Stimulated activated naive CD4-positive, alpha-beta T cell treated with Interleukin-2 at 50 U/mL for 16 hours (primary cell): Measurements from ENCODE around the gene FBXL20.
"Not testable (repeated sequence)": the region's sequence is repeated elsewhere in the genome, so short reads cannot be mapped to it uniquely, and the experiment has no call there.

Source experiments
- DNase-seq: peaks from one replicate; lab custom pipeline; 2025; lab: John Stamatoyannopoulos, UW

Gene FBXL20

DNA sequence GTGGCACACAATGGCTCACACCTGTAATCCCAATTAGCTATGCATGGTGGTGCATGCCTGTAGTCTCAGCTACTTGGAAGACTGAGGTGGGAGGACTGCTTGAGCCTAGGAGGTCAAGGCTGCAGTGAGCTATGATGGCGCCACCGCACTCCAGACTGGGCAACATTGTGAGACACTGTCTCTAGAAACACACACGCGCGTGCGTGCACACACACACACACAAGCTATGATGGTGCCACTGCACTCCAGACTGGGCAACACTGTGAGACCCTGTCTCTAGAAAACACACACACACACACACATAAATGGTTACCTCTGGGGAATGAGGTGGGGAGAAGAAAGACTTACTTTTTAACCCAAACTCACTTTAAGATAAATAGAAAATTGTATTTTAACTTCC, 16.4 kb downstream of the FBXL20 start:
- DNase-seq = no peak

DNA sequence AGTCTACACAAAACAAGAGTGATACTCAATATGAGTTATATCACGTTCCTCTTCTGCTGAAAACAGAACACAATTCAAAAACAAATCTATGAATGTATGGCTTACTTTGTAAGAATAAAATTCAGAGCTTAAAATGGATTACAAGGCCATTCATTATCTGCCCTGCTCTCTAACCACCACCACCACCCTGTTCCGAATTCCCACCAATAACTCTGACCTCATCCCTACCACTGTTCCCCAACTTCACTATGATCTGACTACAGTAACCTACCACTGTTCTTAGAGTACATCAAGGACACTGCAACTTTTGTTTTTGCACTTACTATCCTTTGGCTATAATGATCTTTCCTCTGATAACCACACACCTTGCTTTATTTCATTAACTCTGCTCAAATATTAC, 21.3 kb downstream of the FBXL20 start:
- DNase-seq = no peak

DNA sequence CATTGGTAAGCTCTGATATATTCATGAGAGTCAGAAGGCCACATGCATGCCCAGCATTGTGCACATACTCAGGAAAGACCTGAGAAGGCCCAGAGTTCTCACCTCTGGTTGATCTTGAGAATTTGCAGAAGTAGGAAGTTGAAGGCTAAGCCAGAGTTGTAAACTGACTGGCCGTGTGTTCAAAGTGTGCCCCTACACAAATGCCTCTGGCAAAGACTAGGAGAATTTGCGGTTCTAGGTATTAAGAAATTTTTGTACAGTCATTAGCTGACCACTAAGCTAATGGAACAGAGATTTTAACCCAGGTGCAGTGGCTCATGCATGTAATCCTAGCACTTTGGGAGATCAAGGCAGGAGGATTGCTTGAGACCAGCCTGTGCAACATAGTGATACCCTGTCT, 25.0 kb downstream of the FBXL20 start:
- DNase-seq = no peak

DNA sequence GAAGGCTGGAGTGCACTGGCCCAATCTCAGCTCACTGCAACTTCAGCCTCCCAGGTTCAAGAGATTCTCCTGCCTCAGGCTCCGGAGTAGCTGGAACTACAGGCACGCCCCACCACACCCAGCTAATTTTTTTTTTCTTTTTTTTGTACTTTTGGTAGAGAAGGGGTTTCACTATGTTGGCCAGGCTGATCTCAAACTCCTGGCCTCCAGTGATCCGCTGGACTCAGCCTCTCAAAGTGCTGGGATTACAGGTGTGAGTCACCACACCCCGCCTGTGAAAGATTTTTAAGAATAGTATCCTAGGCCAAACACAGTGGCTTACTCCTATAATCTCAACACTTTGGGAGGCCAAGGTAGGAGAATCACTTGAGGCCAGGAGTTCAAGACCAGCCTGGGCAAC, 33.6 kb downstream of the FBXL20 start:
- not testable (repeated sequence) for DNase-seq

DNA sequence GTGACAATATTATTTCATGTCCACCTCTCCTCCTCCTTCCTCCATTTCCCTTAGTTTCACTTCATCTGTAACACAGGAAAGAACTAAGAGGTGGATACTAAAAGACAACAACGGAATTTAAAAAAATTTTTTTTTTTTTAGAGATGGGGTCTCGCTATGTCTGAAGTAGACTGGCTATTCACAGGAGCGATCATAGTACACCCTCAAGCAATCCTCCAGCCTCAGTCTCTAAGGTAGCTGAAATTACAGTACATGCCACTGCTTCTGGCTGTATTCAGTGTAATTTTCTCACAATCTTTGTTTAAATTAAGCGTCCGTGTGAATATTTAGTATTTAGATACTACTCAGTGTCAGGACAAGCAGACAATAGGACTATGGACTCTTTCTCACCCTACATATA, 35.6 kb downstream of the FBXL20 start:
- no peak for DNase-seq

DNA sequence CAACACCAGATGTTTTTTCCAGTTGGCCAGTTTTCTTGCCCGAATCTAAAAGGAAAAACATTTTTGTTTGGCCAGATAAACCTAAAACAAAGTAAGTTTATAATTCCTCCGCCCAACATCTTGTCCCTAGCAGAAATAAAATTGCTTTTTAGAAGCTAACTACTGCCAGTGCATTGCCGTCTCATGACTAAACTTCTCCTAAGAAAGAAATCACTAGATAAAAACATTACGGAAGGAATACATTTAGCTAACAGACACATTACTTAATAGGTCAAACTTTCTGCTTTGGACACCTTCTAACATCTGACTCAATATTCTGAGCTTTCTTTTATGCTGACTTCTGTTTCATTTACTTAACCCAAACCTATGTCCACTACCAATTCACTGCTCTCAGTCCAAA, 36.2 kb downstream of the FBXL20 start:
- no peak for DNase-seq

DNA sequence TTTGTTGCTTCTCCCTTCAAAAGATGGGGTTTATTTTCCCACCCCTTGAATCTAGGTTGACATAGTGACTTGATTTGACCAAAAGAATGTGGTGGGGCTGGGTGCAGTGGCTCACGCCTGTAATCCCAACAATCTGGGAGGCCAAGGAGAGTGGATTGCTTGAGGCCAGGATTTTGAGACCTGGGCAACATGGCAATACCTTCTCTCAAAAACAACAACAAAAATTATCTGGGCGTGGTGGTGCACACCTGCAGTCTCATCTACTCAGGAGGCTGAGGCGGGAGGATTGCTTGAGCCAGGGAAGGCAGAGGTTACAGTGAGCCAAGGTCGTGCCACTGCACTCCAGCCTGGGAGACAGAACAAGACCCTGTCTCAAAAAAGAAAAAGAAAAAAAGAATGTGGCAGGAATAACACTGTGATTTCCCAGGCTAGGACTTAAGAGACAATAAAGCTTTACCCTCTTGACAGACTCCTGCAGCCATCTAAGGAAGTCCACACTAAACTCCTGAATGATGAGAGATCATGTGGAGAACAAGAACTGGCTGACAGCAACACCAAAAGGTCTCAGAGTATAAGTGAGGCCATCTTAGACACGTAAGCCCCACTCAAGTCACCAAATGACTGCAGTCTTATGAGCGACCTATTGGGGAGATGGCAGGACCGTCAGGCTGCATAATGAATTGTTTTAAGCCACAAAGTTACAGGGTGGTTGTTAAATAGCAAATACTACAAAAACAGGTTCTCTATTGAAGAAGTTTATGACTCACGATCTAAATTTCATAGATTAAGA, 37.0 kb downstream of the FBXL20 start:
- no peak for DNase-seq

DNA sequence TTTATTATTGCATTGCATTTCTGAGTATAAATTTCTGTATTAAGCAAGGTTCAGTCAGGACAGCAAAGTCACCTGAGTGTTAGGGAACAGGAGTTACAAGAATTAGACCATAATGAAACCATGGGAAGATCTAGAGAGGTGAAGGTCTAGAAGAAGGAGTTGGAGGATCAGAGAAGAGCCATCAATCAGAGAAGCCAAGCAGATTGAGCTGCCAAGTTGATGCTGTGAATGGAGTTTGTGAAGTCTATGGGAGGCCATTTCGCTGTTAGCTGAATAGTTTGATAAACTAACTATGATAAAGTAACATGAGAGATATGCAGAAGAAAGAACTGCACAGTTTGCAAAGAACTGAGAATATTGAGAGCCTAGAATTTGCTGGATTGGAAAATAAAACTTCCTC, 40.4 kb downstream of the FBXL20 start:
- no peak for DNase-seq

DNA sequence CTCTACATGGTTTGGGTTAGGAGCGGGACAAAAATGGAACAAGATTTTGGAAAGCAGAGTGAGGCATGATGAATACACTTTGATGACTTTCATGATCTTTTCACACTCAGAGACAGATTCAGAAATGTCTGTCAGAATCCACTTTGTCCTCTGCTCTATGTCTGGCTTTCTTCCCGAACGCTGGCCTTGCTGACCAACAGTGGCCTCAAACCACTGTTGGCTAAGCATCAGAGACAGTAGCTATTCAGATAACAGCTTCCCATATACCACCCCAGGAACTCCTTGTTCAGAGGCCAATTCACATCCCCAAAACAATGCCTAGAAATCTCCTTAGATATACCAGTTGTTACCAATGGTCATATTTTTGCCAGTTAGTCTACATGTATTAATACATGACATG, 40.9 kb downstream of the FBXL20 start:
- no peak for DNase-seq

DNA sequence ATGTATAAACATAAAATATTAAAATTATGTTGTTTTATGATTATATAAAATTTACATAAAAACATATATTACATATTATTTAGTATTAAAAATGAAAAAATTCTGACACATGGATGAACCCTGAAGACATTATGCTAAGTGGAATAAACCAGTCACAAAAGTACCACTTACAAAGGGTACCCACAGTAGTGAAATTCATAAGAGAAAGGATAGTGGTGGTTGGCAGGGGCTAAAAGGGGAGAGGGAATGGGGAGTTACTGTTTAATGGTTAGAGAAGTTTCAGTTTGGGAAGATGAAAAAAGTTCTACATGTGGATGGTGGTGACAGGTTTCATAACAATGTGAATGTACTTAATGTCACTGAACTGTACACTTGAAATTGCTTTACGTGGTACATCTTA, 41.4 kb downstream of the FBXL20 start:
- DNase-seq = no peak

DNA sequence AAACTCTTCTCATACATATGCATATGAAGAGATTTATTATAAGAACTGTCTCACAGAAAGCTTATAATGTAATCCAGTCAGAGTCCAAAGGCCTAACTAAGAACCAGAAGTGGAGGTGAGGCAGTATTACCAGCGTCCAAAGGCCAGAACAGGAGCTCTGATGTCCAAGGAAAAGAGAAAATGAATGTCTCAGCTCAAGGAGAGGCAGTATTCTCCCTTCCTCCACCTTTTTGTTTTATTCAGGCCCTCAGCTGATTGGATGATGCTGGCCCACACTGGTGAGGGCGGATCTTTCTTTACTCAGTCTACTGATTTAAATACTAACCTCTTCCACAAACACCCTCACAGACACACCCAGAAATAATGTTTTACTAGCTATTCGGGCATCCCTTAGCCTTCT, 43.4 kb downstream of the FBXL20 start:
- DNase-seq = no peak

DNA sequence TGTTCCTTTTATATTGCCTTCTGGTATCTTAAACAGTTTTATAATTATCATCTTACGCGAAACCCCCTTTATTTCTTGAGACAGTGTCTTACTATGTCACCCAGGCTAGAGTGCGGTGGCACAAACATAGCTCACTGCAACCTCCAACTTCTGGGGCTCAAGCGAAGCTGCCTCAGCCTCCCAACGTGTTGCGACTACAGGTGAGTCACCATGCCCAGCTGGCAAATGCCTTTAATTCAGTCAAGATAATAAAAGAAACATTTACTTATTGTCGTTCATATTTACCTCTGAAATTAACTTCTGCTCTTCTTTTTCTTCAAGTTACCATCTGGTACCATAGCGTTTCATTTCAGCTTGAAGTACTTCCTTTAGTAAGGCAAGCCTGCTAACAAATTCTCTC, 43.9 kb downstream of the FBXL20 start:
- DNase-seq = no peak

DNA sequence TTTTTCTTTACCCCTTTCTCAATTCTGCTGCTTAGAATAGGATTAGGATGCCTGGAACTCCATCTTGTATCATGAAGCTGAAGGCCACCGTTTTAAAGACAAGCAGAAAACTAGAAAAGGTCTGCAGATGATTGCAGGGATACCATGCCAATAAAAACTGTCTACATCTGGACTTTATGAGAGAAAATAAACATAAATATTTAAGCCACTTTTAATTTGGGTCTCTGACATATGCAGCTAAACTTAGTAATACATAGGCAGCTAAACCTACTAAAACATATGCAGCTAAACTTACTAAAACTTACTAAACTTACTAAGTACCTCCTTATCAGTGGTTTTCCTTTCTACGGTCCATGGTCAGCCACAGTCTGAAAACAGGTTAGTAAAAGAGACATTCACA, 48.4 kb downstream of the FBXL20 start:
- DNase-seq = no peak

DNA sequence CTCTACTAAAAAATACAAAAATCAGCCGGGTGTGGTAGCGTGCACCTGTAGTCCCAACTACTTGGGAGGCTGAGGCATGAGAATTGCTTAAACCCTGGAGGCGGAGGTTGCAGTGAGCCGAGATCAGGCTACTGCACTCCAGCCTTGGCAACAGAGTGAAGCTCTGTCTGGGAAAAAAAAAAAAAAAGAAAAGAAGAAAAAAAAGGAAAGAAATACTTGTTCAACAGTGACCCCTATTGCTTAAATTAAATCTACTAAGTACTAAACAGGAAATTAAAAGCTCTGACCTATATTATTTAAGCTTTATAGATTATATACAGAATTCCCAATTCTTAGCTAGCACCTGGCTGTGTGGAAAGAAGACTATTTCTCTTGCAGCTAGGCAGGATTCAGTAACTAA, 48.9 kb downstream of the FBXL20 start:
- no peak for DNase-seq

DNA sequence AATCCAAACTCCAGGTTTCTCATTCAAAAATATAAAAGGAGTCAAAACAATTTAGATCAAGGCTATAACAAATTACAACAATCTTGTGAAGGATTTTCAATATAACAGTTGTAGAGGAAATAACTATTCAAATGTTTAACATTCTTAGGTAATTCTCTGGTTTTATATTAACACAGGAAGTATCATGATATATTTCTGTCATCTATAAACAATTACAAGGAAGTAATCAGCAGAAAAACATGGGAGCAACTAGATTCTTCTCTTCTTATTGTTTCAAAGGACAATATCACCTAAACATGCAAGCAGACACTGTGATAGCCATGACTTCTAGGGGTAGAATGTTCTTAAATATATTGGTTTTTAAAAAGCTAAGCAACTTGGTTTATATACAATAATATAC, 49.9 kb downstream of the FBXL20 start:
- no peak for DNase-seq

DNA sequence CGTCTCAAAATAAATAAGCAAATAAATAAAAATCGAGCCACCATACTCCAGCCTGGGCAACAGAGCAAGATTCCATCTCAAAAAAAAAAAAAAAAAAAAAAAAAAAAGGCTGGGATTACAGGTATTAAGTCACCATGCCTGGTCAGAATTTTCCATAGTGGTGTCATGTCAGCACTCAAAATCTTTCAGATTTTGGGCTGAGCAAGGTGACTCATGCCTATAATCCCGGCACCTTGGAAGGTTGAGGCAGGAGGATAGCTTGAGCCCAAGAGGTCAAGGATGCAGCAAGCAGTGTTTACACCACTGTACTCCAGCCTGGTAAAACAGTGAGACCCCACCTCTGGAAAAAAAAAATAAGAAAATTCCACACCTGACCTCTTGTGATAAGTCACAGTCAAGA, 52.2 kb downstream of the FBXL20 start:
- DNase-seq = no peak

DNA sequence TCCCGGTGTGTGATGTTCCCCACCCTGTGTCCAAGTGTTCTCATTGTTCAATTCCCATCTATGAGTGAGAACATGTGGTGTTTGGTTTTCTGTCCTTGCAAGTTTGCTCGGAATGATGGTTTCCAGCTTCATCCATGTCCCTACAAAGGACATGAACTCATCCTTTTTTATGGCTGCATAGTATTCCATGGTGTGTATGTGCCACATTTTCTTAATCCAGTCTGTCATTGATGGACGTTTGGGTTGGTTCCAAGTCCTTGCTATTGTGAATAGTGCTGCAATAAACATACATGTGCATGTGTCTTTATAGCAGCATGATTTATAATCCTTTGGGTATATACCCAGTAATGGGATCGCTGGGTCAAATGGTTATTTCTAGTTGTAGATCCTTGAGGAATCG, 54.6 kb downstream of the FBXL20 start:
- DNase-seq = not testable (repeated sequence)

DNA sequence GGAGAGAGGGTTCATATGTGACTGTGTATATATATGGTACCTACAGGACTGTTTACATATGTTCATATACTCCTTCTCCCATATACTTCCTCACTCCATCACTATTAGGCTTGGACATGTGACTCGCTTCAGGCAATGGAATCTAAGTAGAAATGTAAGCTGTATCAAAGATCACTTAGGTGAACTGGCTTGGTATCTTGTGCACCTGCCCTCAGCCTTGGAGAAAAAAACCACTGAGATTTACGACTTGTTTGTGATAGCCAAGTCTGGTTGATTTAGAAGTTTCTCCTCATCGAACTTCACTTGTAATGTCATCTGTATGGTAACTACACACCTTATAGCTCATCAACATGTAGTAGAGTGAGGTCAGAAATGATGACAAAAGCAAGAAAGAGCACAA, 59.9 kb downstream of the FBXL20 start:
- no peak for DNase-seq

DNA sequence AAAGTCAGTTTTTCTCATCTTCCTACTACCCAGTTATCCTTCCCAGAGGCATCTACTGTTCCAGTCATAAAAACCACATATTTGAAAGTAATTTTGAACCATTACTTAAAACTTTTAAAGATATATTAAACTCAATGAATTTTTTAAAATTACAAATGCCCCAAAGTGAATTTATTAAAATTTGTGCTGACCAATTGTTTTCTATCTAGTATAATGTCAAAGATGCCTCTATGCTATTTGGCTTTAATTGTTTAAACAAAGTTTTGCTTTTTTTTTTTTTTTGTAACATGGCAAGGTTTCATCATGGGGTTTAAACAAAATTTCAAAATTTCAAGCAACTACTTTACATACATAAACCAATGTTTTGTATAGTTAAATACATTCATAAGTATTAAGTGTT, 60.7 kb downstream of the FBXL20 start:
- no peak for DNase-seq

DNA sequence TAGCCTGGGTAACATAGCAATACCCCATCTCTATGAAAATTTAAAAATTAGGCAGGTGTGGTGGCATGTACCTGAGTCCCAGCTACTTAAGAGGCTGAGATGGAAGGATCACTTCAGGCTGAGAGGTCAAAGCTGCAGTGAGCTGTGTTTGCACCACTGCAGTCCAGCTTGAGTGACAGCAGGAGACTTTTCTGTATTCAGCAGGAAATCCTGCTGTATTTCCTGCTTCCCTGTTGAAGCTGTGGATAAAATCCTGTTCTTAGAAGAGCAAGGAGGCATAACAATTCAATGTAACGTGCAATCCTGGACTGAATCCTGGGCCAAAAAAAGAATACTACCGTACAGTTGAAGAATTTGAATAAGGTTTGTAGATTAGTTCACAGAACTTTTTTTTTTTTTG, 62.2 kb downstream of the FBXL20 start:
- no peak for DNase-seq

DNA sequence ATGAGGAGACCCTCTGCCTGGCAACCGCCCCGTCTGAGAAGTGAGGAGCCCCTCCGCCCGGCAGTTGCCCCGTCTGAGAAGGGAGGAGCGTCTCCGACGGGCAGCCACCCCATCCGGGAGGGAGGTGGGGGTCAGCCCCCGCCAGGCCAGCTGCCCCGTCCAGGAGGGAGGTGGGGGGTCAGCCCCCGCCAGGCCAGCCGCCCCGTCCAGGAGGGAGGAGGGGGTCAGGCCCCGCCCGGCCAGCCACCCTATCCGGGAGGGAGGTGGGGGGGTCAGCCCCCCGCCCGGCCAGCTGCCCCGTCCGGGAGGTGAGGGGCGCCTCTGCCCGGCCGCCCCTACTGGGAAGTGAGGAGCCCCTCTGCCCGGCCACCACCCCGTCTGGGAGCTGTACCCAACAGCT, 63.8 kb downstream of the FBXL20 start:
- not testable (repeated sequence) for DNase-seq

DNA sequence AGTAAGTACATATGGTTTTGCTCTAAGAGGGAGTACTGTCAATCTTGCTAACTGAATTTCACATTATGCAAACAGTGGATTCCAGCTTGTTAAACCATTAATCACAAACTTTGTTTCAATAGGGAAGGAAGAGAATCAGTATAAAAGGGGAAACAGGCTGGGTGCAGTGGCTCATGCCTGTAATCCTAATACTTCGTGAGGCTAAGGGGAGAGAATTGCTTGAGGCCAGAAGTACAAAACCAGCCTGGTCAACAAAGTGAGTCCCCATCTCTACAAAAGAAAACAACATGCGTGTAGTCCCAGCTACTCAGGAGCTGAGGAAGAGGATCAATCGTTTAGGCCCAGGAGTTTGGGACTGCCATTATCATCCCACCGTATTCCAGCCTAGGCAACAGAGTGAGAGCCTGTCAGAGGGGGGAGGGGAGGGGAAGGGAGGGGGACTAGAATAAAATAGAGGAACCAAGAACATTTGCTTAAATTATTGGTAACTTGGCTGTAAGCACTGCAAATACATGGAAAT, 65.7 kb downstream of the FBXL20 start:
- DNase-seq = no peak

DNA sequence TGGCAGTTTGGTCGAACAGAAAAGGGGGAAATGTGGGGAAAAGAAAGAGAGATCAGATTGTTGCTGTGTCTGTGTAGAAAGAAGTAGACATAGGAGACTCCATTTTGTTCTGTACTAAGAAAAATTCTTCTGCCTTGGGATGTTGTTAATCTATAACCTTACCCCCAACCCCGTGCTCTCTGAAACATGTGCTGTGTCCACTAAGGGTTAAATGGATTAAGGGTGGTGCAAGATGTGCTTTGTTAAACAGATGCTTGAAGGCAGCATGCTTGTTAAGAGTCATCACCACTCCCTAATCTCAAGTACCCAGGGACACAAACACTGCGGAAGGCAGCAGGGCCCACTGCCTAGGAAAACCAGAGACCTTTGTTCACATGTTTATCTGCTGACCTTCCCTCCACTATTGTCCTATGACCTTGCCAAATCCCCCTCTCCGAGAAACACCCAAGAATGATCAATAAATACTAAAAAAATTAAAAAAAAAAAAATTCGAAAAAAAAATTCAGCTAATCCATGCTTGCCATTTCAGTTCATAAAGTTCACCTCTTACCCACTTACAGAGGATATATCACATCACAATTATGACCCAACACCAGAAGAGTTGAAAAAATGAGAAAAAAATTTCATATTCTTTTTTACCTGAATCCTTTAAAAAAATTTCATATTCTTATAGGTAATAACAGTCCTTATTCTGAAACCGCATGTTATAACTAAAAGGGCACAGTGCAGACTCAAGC, 67.2 kb downstream of the FBXL20 start:
- not testable (repeated sequence) for DNase-seq

DNA sequence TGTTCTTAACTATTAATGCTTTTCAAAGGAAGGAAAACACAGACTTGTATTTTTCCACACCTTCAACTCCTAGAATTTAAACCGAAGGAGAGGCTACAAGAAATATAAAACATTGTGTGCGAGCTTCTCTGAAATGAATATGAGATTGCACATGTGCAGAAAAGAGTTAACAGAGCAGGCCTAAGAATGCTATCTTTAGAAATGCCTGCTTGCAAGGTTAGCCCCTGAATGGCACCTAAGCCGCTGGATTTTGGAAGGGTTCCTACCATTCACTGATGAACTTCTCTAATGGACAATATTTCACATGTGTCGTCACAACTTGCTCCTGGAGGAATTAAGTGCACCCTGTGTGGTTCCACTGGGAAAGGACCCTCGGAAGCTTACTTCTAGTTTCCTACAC, 69.3 kb downstream of the FBXL20 start:
- no peak for DNase-seq
